Right forelimb (tissue), 1 donor: ENCODE results near the gene PHF2.

Experiments used
- DNase-seq: peaks from one replicate; pipeline ENCODE4 v3.0.0-alpha.2; 2018

The PHF2 gene

GRCh38 chr9:93587651-93588347, 11.4 kb downstream of the PHF2 start:
- no peak for DNase-seq

- no peak for DNase-seq
Observed at GRCh38 chr9:93588641-93589609, 12.5 kb downstream of the PHF2 start.

GRCh38 chr9:93589688-93590087, 13.3 kb downstream of the PHF2 start:
- no peak for DNase-seq

- DNase-seq = no peak
Observed at GRCh38 chr9:93590609-93591234, 14.3 kb downstream of the PHF2 start.

- DNase-seq = no peak
Observed at GRCh38 chr9:93591301-93592007, 15.1 kb downstream of the PHF2 start.

GRCh38 chr9:93592008-93592642, 15.7 kb downstream of the PHF2 start:
- no peak for DNase-seq

- no peak for DNase-seq
Observed at GRCh38 chr9:93592643-93593021, 16.2 kb downstream of the PHF2 start.

GRCh38 chr9:93593144-93593658, 16.8 kb downstream of the PHF2 start:
- DNase-seq = no peak

- DNase-seq = no peak
Observed at GRCh38 chr9:93594041-93594756, 17.8 kb downstream of the PHF2 start.

GRCh38 chr9:93595461-93595860, 19.1 kb downstream of the PHF2 start:
- no peak for DNase-seq

GRCh38 chr9:93595861-93596365, 19.5 kb downstream of the PHF2 start:
- no peak for DNase-seq

GRCh38 chr9:93596399-93596798, 20.0 kb downstream of the PHF2 start:
- no peak for DNase-seq

GRCh38 chr9:93597142-93597706, 20.8 kb downstream of the PHF2 start:
- DNase-seq = no peak

GRCh38 chr9:93597871-93598646, 21.7 kb downstream of the PHF2 start:
- DNase-seq = no peak

GRCh38 chr9:93598647-93599241, 22.4 kb downstream of the PHF2 start:
- no peak for DNase-seq

- no peak for DNase-seq
Observed at GRCh38 chr9:93599571-93600403, 23.4 kb downstream of the PHF2 start.

- no peak for DNase-seq
Observed at GRCh38 chr9:93600504-93600903, 24.1 kb downstream of the PHF2 start.

GRCh38 chr9:93601063-93601462, 24.7 kb downstream of the PHF2 start:
- DNase-seq = no peak

GRCh38 chr9:93601666-93602065, 25.3 kb downstream of the PHF2 start:
- no peak for DNase-seq
